SK-N-MC (cell line): Measurements from ENCODE around the gene NXF1.
A peak's percentile ranks its signal among the peaks of the same experiment; 100 is the strongest.

Source experiments
- EZH2 ChIP-seq: fragments of 200-600 bp; sonication (generic); IDR thresholded peaks from one replicate; pipeline ENCODE4 v1.6.1; 2017; ENCODE audit warnings: antibody characterized with exemption
- POLR2AphosphoS5 ChIP-seq: IDR thresholded peaks from 2 replicates; pipeline ENCODE4 v1.6.1; 2012; ENCODE audit warnings: mild to moderate bottlenecking, low read depth, low read length, borderline replicate concordance

DNA sequence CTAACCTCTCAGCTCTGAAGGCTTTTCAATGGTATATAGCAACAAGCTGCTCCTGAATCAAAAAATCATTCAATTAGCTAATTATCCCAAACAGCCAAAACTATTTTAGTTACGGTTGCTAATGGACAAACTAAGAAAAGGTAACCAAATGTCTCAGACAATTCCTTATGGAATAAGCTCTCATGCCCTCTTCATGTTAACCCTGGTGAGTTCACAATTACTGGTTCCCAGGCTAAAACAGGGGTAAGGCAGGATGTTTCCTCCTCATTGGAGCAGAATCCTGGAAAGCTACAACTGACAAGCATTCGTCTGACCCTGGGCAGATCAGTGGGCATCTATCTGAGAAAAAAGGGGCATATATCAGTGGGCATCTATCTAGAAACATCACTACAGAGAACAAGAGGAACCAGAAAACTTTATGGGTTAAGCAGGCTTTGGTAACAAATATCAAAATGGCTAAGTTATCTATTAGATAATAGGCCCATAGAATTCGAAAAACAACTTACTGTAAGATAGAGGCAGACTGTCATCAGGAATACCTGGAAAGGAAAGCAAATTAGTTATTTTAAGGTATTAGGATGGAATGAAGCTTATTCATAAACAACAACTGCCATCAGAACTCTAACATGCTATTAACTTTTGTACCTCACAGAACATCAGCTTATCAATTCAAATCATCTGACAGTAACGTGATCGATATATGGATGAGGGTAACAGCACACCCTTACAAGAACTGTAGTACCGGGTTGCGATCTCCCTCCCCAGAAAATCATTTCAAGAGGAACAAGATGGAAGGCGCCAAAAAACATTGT is 49.0 kb upstream of the NXF1 start:
- TF ChIP-seq EZH2 (no peak), POLR2AphosphoS5 (peak; percentile 2; the same call in 1 of the 2 replicates)
